ENCODE results near the gene TNS3. TPM values are rescaled to one million over a fixed set of nuclear protein-coding genes. Genes with fewer than 3 reads are reported as not detected.

Gene TNS3
- total and polyA plus RNA-seq, 9 of the 15 experiments (the other 6 are each of a cell fraction or from before 2014, with no cell fraction given): 0.20 TPM; not detected in 8

DNA sequence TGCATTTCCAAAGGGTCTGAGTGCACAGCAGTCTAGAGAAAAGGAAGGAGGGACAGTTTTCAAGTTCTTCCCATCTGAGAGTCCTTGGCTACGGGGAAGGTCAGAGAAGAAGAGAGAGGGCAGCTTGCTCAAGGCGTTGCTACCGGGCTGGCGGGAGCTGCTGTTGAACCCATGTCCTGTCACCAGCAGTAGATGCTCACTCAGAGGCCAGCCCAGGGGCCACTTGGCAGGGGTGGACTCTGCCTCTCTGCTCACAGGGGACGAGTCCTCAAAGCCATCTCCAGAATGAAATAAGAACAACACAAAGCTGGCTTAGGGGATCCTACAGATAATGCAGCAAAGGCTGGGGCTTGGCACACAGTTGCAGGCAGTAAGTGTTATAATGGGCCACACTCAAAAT, 231.5 kb downstream of the TNS3 start:
- no peak overlapping the region for H3K4me2 ChIP-seq (ENCODE audit: insufficient read depth, low read length)
- H3K79me2 ChIP-seq (ENCODE audit: control insufficient read depth, insufficient read depth, low read length): no peaks in the 10 kb centered on the region
- no peak overlapping the region for H3K4me3 ChIP-seq
- FAIRE-seq (no peak), DNase-seq (ENCODE audit: extremely low read depth in 1 of 4, low spot score in 3 of 4) (no peak), ATAC-seq (no peak)
- ChIA-PET CTCF (ENCODE audit: low intra/inter-chr PET ratio) (no interaction called here), POLR2A (no interaction called here)
- no peak overlapping the region for H3K27ac ChIP-seq (ENCODE audit: extremely low read depth, low read depth, low read length)
- no peaks in the 10 kb centered on the region for H3K9me1 ChIP-seq (ENCODE audit: control insufficient read depth, insufficient read depth, low read length)
- no peak overlapping the region for H2AFZ ChIP-seq (ENCODE audit: low read depth, low read length)
- H3K36me3 ChIP-seq (ENCODE audit: control insufficient read depth, insufficient read depth, low read length): no peaks in the 10 kb centered on the region
- H4K20me1 ChIP-seq (replicated peaks; ENCODE audit: control insufficient read depth, insufficient read depth, low read length): no peaks in the 10 kb centered on the region; the same call in 1 of the 2 replicates
- H3K27me3 ChIP-seq (ENCODE audit: control insufficient read depth in 2 of 2, insufficient read depth in 2 of 2, low read length in 2 of 2): peaks cover 7 to 54% of the 10 kb centered on the region in 2 experiments; a peak in 4 of 5 replicates
- peaks cover 10 to 13% of the 10 kb centered on the region in 2 experiments; a peak in 4 of 5 replicates for H3K4me1 ChIP-seq (replicated peaks in 1 of 2; ENCODE audit: control insufficient read depth in 2 of 2, insufficient read depth in 2 of 2, low read length in 2 of 2)
- intact Hi-C loops (cut with micrococcal nuclease): loop anchor here (5.0 kb wide), 1 partner anchor 87 kb away; no protein-coding TSS in a partner anchor
- in situ Hi-C loops (cut with MboI): no loop called here
- no peaks in the 10 kb centered on the region for H3K9me3 ChIP-seq (replicated peaks; ENCODE audit: control insufficient read depth, insufficient read depth, low read depth, low read length)
- no TSS peak for BruUV-seq (replicated peaks)
- no peak overlapping the region; a peak in 1 of 4 replicates for H3K9ac ChIP-seq (ENCODE audit: insufficient read depth in 1 of 2, low read depth in 2 of 2, low read length in 2 of 2)
- WGBS (ENCODE audit: insufficient coverage, low coverage, missing lambda C conversion rate): 0% methylated on average over 5 of the region's 5 CpGs
- TF ChIP-seq, protein P1, sequence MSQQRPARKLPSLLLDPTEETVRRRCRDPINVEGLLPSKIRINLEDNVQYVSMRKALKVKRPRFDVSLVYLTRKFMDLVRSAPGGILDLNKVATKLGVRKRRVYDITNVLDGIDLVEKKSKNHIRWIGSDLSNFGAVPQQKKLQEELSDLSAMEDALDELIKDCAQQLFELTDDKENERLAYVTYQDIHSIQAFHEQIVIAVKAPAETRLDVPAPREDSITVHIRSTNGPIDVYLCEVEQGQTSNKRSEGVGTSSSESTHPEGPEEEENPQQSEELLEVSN (IDR thresholded peaks at IDR 0.05; ENCODE audit: borderline replicate concordance in 1 of 2, extremely low read depth in 1 of 2, insufficient read depth in 1 of 2, insufficient read length in 1 of 2, low read depth in 1 of 2, low read length in 1 of 2, poor library complexity in 1 of 2, severe bottlenecking in 1 of 2): no peak
- no peak for TF ChIP-seq TEAD2 (tag; IDR thresholded peaks at IDR 0.05)
- TF ChIP-seq MCM5 (IDR thresholded peaks at IDR 0.05; ENCODE audit: low read depth): no peak
- no peak for TF ChIP-seq SOX6 (IDR thresholded peaks at IDR 0.05)
- no peak for TF ChIP-seq NEUROD1 (IDR thresholded peaks at IDR 0.05; ENCODE audit: borderline replicate concordance, low read depth, low read length, partially characterized antibody)
- no peak for TF ChIP-seq XRCC4 (IDR thresholded peaks at IDR 0.05; ENCODE audit: extremely low read depth, insufficient read depth, insufficient read length)
- TF ChIP-seq, protein P2, sequence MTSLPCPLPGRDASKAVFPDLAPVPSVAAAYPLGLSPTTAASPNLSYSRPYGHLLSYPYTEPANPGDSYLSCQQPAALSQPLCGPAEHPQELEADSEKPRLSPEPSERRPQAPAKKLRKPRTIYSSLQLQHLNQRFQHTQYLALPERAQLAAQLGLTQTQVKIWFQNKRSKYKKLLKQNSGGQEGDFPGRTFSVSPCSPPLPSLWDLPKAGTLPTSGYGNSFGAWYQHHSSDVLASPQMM (CRISPR knock-in tag; IDR thresholded peaks at IDR 0.05): no peak
- TF ChIP-seq NUFIP1 (IDR thresholded peaks at IDR 0.05; ENCODE audit: partially characterized antibody): no peak
- TF ChIP-seq, protein P3, sequence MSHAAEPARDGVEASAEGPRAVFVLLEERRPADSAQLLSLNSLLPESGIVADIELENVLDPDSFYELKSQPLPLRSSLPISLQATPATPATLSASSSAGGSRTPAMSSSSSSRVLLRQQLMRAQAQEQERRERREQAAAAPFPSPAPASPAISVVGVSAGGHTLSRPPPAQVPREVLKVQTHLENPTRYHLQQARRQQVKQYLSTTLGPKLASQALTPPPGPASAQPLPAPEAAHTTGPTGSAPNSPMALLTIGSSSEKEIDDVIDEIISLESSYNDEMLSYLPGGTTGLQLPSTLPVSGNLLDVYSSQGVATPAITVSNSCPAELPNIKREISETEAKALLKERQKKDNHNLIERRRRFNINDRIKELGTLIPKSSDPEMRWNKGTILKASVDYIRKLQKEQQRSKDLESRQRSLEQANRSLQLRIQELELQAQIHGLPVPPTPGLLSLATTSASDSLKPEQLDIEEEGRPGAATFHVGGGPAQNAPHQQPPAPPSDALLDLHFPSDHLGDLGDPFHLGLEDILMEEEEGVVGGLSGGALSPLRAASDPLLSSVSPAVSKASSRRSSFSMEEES (CRISPR knock-in tag; IDR thresholded peaks at IDR 0.05): no peak
- TF ChIP-seq FOSL1 (tag; conservative IDR thresholded peaks at IDR 0.05): no peak
- TF ChIP-seq CEBPG (CRISPR knock-in tag; IDR thresholded peaks at IDR 0.05): no peak
- TF ChIP-seq CEBPG (tag; conservative IDR thresholded peaks at IDR 0.05 in 1 of 2, IDR thresholded peaks at IDR 0.05 in 1 of 2): no peak
- TF ChIP-seq, protein P4, sequence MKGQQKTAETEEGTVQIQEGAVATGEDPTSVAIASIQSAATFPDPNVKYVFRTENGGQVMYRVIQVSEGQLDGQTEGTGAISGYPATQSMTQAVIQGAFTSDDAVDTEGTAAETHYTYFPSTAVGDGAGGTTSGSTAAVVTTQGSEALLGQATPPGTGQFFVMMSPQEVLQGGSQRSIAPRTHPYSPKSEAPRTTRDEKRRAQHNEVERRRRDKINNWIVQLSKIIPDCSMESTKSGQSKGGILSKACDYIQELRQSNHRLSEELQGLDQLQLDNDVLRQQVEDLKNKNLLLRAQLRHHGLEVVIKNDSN (CRISPR knock-in tag; IDR thresholded peaks at IDR 0.05): no peak
- no peak for TF ChIP-seq TSC22D4 (tag; IDR thresholded peaks at IDR 0.05)
- TF ChIP-seq ETV1 (tag; conservative IDR thresholded peaks at IDR 0.05; ENCODE audit: low read depth): no peak
- TF ChIP-seq, protein P5, sequence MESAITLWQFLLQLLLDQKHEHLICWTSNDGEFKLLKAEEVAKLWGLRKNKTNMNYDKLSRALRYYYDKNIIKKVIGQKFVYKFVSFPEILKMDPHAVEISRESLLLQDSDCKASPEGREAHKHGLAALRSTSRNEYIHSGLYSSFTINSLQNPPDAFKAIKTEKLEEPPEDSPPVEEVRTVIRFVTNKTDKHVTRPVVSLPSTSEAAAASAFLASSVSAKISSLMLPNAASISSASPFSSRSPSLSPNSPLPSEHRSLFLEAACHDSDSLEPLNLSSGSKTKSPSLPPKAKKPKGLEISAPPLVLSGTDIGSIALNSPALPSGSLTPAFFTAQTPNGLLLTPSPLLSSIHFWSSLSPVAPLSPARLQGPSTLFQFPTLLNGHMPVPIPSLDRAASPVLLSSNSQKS (CRISPR knock-in tag; IDR thresholded peaks at IDR 0.05): no peak
- no peak for TF ChIP-seq ZNF778 (CRISPR knock-in tag; IDR thresholded peaks at IDR 0.05)
- no peak for TF ChIP-seq NR2F6 (CRISPR knock-in tag; IDR thresholded peaks at IDR 0.05)
- TF ChIP-seq MIER1 (IDR thresholded peaks at IDR 0.05; ENCODE audit: low read depth): no peak
